Muscle layer of duodenum (tissue), 2 donors: ENCODE data around the gene POFUT2.
"Not testable (repeated sequence)": the region's sequence is repeated elsewhere in the genome, so short reads cannot be mapped to it uniquely, and the experiment has no call there.

ENCODE experiments used
- H3K27ac ChIP-seq: one replicate; pipeline ENCODE4 v1.7.0; 2013; ENCODE audit warnings: mild to moderate bottlenecking, low read length
- H3K27me3 ChIP-seq: one replicate; pipeline ENCODE4 v1.7.0; 2013; ENCODE audit warnings: low read depth, mild to moderate bottlenecking, control low read depth, low read length
- H3K36me3 ChIP-seq, 2 donors: one replicate each; pipeline ENCODE4 v1.7.0; 2013; ENCODE audit warnings: low read length in 2 of 2, control low read depth in 1 of 2, mild to moderate bottlenecking in 1 of 2; ENCODE audit not compliant: insufficient read depth in 2 of 2, control insufficient read depth in 1 of 2
- H3K4me1 ChIP-seq, 2 donors: one replicate each; pipeline ENCODE4 v1.7.0; 2013; ENCODE audit warnings: low read length in 2 of 2, mild to moderate bottlenecking in 2 of 2, control low read depth in 1 of 2, moderate library complexity in 1 of 2; ENCODE audit not compliant: insufficient read depth in 2 of 2, control insufficient read depth in 1 of 2
- H3K4me3 ChIP-seq, 2 donors: one replicate each; pipeline ENCODE4 v1.7.0; 2013; ENCODE audit warnings: low read length in 2 of 2, low read depth in 1 of 2, mild to moderate bottlenecking in 1 of 2
- H3K9me3 ChIP-seq, 2 donors: one replicate each; pipeline ENCODE4 v1.7.0; 2013; ENCODE audit warnings: low read length in 2 of 2, control low read depth in 1 of 2, mild to moderate bottlenecking in 1 of 2; ENCODE audit not compliant: control insufficient read depth in 1 of 2
- donor health status: healthy.

Gene POFUT2

DNA sequence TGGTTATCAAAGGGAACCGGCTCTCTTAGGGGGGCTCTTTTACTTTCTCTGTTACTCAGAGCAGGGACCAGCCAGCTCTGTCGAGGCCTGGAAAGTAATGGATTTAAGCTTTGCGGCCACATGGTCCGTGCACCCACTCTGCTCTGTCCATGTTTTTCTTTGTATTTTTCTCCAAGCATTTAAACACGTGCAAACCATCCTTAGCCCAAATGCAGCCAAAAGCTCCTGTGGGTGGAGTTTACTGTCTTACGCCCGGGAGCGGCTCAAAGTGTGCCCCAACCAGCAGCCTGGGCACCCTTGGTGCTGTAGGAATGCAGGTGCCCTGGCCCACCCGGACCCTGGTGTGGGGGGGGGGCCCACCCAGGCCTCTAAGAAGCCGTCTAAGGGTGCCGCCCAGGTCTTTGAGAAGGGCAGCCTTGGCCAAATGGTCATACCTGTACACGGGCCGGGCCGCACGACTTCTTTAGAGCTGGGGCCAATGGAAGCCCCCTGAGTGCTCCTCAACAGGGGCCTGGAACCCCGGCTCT is 29.2 kb upstream of the POFUT2 start:
- peaks cover 6 to 27% of the 10 kb centered on the region in 2 donors for H3K4me1 ChIP-seq
- no peaks in the 10 kb centered on the region for H3K36me3 ChIP-seq
- H3K27ac ChIP-seq: no peak overlapping the region
- H3K9me3 ChIP-seq: no peaks in the 10 kb centered on the region
- H3K4me3 ChIP-seq: no peak overlapping the region
- no peaks in the 10 kb centered on the region for H3K27me3 ChIP-seq

DNA sequence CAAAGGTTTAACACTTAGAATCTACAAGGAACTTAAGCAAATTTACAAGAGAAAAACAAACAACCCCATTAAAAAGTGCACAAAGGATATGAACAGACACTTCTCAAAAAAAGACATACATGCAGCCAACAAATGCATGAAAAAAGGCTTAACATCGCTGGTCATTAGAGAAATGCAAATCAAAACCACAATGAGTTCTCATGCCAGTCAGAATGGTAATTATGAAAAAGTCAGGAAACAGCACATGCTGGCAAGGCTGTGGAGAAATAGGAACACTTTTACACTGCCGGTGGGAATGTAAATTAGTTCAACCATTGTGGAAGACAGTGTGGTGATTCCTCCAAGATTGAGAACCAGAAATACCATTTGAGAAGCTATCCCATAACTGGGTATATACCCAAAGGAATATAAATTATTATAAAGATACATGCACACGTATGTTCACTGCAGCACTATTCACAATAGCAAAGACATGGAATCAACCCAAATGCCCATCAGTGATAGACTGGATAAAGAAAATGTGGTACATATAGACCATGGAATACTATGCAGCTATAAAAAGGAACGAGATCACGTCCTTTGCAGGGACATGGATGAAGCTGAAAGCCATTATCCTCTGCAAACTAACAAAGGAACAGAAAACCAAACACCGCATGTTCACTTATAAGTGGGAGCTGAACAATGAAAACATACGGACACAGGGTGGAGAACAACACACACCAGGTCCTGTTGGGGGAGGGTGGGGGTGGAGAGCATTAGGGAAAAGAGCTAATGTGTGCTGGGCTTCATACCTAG is 28.2 kb upstream of the POFUT2 start:
- H3K27ac ChIP-seq, H3K27me3 ChIP-seq, H3K9me3 ChIP-seq, H3K36me3 ChIP-seq, H3K4me3 ChIP-seq: not testable (repeated sequence)
- peaks cover 6 to 24% of the 10 kb centered on the region in 2 donors for H3K4me1 ChIP-seq

DNA sequence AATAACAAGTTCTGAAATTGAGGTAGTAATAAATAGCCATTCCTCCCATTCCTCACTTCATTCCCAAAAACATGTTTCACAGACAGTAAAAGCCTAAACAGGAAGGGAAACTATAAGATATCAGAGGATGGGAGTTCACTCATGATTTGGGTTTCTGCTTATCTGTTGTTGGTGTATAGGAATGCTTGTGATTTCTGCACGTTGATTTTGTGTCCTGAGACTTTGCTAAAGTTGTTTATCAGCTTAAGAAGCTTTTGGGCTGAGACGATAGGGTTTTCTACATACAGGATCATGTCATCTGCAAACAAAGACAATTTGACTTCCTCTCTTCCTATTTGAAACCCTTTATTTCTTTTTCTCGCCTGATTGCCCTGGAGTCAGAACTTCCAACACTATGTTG is 26.0 kb upstream of the POFUT2 start:
- H3K27me3 ChIP-seq: no peaks in the 10 kb centered on the region
- H3K4me3 ChIP-seq: no peak overlapping the region
- H3K27ac ChIP-seq: no peak overlapping the region
- peaks cover 7% of the 10 kb centered on the region in 2 donors for H3K4me1 ChIP-seq
- H3K9me3 ChIP-seq: no peaks in the 10 kb centered on the region
- no peaks in the 10 kb centered on the region for H3K36me3 ChIP-seq

DNA sequence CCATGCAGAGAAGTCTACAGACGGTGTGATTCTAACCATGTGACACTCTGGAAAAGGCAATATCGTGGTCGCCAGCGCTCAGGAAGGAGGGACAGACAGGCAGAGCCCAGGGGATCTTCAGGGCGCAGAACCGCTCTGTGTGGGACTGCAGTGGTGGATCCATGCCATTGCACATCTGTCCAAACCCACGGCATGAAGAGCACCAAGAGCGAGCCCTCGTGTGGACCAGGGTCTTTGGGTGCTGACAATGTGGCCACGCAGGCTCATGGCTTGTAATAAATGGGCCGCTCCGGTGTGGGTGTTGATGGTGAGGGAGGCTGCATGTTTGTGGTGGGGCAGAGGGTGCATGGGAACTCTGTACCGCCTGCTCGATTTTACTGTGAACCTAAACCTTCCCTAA is 25.3 kb upstream of the POFUT2 start:
- H3K27me3 ChIP-seq: no peaks in the 10 kb centered on the region
- H3K9me3 ChIP-seq: no peaks in the 10 kb centered on the region

DNA sequence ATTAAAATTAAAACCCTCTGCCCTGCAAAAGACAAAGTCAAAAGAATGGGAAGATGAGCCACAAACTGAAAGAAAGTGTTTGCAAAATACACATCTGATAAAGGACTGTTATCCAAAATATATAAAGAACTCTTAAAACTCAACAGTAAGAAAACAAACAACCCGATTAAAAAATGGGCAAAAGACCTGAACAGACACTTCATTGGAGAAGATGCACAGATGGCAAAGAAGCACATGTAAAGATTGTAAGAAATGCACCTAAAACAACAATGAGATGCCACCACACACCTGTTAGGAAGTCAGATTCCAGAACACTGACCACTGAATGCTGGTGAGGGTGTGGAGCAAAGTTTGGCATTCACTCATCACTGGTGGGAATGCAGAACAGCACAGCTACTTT is 24.6 kb upstream of the POFUT2 start:
- H3K27ac ChIP-seq: no peak overlapping the region
- peaks cover 4 to 11% of the 10 kb centered on the region in 2 donors for H3K4me1 ChIP-seq
- H3K36me3 ChIP-seq: no peaks in the 10 kb centered on the region
- no peak overlapping the region for H3K4me3 ChIP-seq
- H3K27me3 ChIP-seq: no peaks in the 10 kb centered on the region
- H3K9me3 ChIP-seq: no peaks in the 10 kb centered on the region

More for the DNA sequence above, 25.3 kb upstream of the POFUT2 start:
- Histone ChIP-seq H3K27ac (no peak overlapping the region), H3K4me1 (peaks cover 4 to 10% of the 10 kb centered on the region in 2 donors), H3K4me3 (no peak overlapping the region), H3K36me3 (no peaks in the 10 kb centered on the region)

DNA sequence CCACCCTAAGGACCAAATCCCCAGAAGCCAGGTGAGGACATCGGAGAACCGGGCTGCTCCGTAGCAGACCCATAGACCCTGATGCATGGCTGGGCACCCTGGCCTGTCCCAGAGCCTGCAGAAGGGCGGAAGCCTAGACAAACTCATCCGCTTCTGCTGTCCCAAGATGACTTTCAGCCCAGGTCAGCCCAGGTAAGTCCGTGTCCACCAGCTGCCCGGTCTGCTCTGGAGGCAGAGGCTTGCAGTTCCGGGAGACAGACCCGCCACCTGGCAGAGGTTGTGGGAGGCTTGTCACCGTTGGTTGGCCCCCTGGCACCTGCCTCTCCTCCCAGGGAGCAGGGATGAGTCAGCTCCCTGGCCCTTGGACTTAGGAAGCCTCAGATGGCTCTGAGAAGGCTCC is 22.8 kb upstream of the POFUT2 start:
- Histone ChIP-seq H3K27me3 (no peaks in the 10 kb centered on the region), H3K36me3 (no peaks in the 10 kb centered on the region), H3K4me1 (peaks cover 4 to 20% of the 10 kb centered on the region in 2 donors), H3K9me3 (no peaks in the 10 kb centered on the region), H3K4me3 (no peak overlapping the region), H3K27ac (no peak overlapping the region)

DNA sequence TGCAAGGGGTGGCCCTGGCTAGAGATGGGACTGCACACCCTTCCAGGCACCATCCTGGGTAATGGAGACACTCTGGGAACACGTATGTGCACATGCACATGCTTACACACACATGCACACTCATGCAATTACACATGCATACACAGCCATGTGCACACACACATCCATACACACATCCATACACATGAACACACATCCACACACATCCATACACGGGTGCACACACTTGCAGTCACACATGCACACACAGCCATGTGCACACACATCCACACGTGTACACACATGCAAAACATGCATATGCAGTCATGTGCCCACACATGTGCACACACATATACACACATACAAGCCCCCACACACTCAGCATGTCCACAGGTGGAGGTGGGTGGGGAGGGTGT is 22.3 kb upstream of the POFUT2 start:
- Histone ChIP-seq H3K36me3 (no peaks in the 10 kb centered on the region), H3K4me1 (peaks cover 4 to 20% of the 10 kb centered on the region in 2 donors), H3K27me3 (no peaks in the 10 kb centered on the region), H3K4me3 (no peak overlapping the region), H3K27ac (no peak overlapping the region), H3K9me3 (no peaks in the 10 kb centered on the region)

DNA sequence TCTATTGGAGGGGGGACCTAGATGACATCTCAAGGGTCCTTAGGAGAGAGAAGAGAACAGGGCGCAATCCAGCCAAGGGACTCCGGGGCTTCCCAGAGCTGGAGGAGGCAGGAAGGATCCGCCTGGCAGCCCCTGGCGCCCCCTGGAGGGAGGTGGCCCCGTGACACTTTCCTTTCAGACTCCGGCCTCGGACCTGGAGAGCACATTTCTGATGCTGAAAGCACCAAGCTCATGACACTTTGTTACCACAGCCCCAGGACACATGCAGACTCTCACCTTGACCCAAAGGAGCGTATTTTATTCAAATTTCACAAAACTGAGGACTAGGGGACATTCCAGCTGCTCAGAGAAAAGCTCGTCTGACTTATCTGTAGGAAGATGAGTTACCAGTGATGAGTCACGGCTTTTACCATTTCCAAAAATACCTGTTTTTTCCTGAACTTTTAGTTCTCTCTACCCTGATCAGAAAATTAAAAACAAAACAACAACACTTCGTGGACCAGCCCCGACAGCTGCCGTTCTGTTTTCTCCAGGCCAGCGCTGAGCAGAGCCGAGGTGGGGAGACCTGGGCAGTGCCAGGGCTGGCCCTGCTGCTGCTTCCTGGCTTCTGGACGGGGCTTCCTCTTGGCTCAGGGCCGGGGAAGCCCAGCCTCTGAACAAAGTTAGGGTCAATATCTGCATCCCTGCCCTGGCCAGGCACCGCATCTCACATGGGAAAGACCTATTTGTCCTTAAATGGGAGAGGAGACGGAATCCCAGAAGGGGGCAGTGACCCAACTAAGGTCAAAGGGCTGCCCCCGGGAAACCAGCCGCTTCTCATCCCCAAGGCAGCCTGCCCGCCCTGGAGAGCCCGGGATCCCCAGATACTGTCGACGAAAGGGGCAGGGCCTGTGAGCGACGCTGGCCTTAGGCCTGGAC is 21.6 kb upstream of the POFUT2 start:
- Histone ChIP-seq H3K27ac (peak overlapping the region; percentile 39), H3K9me3 (no peaks in the 10 kb centered on the region), H3K4me1 (peaks cover 4 to 20% of the 10 kb centered on the region in 2 donors), H3K4me3 (no peak overlapping the region), H3K36me3 (no peaks in the 10 kb centered on the region), H3K27me3 (no peaks in the 10 kb centered on the region)

DNA sequence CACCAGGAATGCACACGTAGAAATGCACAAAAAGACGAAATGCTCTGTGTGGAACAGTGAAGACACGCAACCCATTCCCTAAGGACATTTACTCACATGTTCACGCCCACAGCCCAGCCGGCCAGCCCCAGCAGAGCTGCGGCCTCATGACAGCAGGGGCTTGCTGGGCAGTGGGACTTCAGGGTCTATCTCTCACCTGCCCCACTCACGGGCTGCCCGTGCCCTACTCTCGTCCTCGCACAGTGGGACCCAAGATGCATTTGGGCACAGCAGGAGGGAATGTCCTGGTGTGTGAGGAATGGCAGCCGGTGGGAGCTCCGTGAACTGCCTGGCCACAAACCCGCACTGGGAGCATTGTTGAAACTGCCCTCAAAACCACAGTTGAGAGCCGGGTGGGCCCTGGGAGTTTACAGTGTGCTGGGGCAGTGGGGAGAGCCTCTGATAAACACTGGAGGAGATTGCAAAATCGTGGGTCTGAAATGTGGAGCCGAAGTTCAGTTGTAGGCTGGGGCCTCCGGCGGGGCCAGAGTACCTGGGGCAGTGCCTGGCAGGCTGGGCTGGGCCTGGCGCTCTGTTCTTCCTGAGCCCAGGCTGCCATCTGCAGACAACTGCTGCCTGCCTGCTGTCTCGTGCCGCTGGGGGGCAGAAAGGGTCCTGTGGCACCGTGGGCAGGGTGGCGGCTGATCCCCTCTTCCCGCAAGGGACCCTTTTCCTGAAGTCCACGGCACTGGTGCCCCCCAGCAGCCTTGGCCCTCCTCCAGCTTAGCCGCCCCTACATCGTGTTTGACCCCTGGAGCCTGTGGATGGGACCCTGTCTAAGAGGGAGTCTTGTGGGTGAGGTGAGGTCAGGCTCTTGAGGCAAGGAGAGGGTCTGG is 20.7 kb upstream of the POFUT2 start:
- no peak overlapping the region for H3K4me3 ChIP-seq
- no peaks in the 10 kb centered on the region for H3K27me3 ChIP-seq
- H3K9me3 ChIP-seq: no peaks in the 10 kb centered on the region
- no peaks in the 10 kb centered on the region for H3K36me3 ChIP-seq
- peaks cover 4 to 20% of the 10 kb centered on the region in 2 donors for H3K4me1 ChIP-seq
- peak overlapping the region; percentile 39 for H3K27ac ChIP-seq

DNA sequence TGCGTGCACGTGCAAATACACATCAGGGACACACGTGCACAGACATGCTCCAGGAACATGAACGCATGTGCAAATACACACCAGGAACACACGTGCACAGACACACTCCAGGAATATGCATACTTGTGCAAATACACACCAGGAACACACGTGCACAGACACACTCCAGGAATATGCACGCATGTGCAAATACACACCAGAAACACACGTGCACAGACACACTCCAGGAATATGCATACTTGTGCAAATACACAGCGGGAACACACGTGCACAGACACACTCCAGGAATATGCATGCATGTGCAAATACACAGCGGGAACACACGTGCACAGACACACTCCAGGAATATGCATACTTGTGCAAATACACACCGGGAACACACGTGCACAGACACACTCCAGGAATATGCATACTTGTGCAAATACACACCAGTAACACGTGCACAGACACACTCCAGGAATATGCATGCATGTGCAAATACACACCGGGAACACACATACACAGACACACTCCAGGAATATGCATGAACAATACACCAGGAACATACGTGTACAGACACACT is 20.0 kb upstream of the POFUT2 start:
- not testable (repeated sequence) for H3K27ac ChIP-seq, H3K36me3 ChIP-seq, H3K9me3 ChIP-seq, H3K27me3 ChIP-seq
- Histone ChIP-seq H3K4me1 (peaks cover 4 to 20% of the 10 kb centered on the region in 2 donors), H3K4me3 (peak overlapping the region in 1 of 2 donors; percentile 32)
